HG02759 (cell line): ENCODE data around the gene PDGFC.
"Not testable (repeated sequence)": the region's sequence is repeated elsewhere in the genome, so short reads cannot be mapped to it uniquely, and the experiment has no call there.

Source experiments
- ATAC-seq: cut with Tn5 transposase; IDR thresholded peaks from one replicate; pipeline ENCODE4 v1.9.1; 2021; ENCODE audit warnings: mild to moderate bottlenecking, moderate library complexity; ENCODE audit not compliant: unreplicated experiment

Gene PDGFC

DNA sequence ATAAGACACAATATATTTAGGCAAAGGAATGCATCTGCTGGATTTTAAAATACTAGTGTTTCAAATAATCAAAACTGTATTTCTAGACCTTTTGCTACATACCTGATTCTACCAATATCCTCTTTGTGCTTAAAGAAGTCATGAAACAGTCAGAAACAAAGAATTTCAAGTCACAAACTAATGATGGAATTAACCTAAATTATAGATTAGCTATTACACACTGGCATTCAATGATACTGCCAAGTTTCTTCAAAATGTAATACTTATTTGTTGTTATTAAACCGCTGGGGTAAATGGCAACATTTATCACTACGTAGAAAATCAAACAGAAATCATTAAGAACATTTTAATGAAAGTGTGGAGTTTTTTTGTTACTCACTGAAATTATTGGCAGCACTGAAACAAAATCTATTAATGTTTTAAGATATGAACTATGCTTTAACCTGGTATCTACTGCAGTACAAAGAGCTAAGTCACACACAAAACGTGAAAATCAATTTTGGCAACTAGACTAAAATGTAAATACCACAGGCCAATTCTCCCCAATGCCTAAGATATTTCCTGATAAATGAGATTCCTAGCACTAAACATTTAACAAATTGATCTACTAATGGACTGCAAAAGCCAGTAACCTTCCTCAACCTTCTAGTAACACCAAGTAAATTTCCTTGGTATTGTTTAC lies 19.4 kb downstream of the PDGFC start:
- no peak for ATAC-seq

DNA sequence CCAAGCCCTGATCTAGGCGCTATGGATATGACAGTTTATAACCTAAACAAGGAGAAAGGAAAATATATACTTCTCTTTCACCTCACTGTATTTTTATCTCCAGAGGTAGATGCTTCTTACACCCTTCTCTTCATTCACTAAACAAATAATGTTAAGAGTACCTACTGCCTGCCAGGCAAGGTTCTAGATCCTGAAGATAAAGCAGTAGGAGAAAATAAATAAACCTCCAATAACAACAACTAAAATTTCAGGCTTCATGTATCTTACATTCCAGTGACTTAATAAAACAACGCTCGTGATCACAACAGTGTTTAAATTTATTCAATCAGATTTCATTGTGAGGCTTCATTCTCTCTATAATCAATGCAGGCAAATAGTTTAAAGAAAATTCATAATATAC lies 20.7 kb downstream of the PDGFC start:
- no peak for ATAC-seq

DNA sequence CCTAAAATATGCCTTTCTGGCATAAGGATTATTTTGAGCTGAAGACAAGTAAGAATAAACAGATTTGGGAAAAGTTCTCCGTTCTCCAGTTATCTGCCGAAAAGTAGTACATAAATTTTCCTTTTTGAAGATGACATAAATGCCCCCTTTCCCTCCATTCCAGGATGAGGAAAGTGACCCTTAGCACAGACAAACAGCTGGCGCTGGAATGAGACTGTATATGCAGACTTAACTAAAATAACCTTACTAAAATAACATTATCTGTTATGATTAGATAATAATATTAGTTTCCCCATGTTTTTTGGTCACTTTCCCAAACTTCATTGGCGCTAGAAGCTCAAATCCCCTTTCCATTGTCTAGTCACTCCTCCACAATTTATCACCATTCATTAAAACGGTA lies 21.5 kb downstream of the PDGFC start:
- no peak for ATAC-seq

DNA sequence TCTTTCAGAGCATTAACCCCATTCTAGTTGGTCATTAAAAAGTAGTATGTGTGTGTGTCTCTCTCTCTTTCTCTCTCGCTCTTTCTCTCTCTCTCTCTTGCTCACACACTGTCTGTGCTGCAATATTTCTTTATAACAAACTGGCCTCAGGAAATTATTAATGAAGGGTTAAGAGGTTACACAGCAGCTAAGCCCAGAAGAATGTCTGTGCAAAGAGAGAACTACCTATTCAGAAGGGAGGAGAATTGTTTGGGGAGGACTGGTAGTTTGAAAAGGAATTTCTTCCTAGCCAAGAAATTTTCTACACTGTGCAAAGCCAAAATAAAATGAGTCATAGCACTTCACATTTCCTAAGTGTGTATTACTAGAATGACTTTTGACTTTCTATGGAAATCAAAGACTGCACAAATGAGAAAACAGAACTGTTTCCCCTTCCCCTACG lies 22.2 kb downstream of the PDGFC start:
- ATAC-seq = no peak

DNA sequence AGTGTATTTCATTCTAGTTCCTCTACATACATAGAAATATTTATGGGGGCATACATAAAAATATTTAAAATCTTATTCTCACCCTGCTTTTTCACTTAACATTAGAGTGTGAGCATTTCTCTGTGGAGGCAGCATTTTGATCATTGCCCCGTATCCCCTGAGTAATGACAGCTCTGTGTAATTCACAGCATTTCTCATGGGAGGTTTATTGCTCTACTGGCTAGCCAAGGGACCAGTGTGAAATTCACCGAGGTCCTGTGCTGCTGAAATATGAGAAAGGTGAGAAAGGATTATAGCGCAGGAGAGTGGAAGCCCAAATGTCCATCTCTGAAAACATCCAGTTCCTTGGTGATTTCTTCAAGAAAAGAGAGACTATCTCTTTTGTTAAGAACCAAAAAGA lies 22.9 kb downstream of the PDGFC start:
- ATAC-seq = no peak

DNA sequence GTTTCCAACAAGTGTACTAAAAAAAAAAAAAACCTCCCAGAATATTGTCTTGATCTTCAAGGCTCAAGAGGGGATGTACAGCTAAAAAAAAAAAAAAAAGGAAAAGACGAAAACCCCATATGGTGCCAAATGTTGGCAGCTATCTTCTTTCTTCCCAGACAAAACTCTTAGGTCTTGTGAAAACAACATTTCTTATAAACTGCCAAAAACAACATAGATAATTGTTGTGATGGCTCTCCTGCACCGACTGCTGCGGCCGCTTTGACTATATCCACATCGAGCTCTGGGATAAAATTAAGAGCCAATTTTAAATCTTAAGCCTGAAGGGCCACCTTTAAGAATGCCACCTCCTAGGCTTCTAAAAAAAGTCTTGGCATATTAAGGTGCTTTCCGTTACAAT lies 23.5 kb downstream of the PDGFC start:
- no peak for ATAC-seq

DNA sequence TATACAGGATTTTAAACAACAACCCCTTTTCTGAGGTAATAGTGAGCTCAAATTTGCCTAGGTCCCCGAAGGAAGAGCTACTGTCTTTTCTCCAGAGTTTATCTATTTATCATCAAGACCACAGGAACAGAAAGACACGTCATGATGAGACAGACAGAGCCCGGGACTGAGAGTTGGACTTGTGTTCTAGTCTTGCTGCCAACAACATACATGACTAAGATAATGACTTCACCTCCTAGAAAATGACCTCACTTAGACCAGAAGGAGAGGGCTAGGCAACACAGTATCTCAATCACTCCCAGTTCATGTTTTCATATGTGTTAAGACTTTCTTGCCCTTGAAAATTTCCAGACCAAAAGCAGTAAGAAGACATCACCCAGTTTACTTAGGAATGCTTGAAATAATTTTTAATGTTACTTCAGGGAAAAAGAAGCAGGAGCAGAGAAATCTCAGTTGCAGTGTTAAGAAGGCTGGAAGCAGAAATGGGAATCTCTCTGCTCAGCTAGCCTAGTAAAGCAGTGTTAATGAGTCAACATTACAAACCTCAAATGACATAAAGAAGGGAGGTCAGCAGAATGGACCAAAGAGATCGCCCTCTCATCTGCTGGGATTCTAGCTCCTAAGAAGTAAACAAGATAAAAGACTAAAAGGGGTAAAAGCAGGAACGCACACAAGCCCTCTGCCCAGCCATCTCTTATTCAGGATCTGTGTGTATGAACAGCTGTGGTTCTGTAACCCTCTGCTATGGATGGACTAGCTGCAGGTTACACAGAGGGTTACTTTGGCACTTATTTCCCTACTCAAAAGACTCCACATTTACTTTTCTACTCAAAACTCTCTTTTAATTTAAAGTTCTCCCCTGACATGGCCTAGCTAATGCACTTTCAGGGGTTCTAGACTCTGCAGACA lies 24.8 kb downstream of the PDGFC start:
- no peak for ATAC-seq

DNA sequence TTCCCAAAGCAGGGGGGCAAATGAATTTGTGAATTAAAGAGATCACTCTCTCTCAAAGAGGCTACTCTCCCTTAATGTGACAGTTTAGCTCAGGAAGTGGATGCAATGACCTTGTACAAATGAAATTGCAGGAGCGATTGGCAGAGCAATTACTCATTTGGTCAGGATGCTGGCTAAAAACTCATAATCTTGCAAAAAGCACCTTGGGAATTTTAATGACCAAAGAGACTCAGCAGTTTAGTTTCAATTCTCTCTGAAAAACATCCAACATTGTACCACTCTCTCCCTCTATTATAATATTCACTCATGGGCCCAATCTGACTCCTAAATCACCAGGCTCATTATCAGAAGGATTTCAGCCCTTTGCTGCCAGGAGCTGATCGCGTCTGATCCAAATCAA lies 26.1 kb downstream of the PDGFC start:
- ATAC-seq = no peak

DNA sequence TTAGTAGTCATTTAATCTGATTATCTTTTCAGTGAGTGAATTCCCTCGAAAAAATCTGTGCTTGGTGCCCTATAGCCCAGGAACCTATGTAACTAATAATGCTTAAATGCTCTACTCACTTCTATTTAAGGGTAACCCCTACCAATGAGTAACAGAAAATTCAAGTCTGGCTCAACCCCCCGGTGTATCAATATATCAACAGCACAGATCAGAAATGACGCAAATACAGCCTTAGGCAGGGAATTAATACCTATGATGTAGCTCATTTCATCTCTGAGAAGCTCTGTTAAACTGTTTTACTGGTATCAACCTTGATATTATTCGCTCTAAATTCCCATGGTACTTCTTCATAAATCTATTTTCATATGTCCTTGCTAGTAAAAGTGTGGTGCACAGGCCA lies 28.6 kb downstream of the PDGFC start:
- ATAC-seq = no peak

DNA sequence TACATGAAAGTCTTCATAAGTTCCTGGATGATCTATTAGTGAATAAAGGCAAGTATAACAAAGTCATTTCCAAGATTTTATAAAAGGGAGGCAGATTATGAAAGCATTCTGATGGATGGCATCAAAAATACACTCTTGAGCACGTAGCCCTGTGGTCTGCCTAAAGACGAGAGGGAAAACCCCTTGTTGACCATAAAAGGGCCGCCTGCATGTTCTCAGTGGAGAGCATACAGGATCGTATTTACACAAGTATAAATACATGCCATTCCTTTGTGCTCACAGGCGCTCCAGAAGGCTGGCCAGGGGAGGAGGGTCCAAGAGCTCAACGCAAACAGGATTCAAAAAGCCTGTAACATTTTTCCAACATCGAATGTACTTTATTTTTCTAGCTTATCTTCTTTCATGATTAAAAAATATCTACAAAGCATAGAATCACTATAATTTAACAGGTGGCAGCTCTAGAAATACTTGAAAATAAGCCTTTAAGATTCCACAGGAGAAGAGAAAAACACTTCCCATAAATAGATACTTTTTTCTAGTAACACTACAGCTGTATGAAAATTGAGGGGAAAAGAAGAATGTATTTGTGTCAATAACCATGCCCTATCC lies 29.6 kb downstream of the PDGFC start:
- ATAC-seq = no peak

DNA sequence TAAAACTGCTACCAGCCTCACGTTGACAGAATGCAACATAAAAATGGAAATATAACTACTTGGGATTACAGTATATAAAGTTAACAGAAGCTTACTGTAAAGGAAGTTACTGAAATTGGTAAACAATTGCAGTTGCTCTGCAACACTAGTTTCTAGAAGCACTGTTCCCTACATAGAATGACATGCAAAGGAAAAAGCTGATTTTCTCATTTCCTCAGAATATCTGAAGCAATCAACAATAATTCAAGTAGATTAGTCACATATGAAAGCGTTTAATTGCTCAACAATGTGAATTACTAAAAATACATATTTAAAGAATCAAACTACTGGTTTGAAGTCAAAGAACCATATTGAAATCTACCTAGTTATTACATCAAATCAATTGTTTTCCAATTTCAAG lies 31.8 kb downstream of the PDGFC start:
- no peak for ATAC-seq

DNA sequence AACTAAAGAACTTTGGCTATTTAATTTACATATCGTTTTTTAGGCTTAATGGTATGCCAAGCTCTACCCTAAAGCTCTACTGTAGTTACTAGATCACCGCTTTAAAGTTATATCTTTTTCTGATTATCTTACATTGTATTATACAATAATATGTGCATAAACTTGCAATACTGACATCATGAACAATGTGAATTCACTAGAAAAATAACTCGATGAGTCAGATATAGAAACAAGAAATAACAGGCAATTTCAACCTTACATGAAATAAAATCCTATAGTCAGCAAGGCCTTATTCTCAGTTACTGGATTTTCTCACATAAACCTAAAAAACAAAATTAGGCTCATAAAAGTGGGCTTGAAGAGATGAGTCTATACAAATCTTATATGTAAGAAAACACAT lies 32.5 kb downstream of the PDGFC start:
- ATAC-seq = no peak

DNA sequence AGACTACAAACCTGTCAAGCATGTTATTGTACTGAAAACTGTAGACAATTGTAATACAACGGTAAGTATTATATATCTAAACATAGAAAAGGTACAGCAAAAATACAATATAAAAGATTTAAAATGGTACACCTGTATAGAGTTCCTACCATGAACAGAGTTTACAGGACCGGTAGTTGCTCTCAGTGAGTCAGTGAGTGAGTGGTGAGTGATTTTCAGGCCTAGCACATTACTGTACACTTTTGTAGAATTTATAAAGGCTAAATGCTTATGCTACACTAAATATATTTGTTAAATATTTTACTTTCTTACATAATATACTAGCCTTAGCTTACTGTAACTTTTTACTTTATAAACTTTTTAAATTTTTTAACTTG lies 37.4 kb downstream of the PDGFC start:
- ATAC-seq = no peak

DNA sequence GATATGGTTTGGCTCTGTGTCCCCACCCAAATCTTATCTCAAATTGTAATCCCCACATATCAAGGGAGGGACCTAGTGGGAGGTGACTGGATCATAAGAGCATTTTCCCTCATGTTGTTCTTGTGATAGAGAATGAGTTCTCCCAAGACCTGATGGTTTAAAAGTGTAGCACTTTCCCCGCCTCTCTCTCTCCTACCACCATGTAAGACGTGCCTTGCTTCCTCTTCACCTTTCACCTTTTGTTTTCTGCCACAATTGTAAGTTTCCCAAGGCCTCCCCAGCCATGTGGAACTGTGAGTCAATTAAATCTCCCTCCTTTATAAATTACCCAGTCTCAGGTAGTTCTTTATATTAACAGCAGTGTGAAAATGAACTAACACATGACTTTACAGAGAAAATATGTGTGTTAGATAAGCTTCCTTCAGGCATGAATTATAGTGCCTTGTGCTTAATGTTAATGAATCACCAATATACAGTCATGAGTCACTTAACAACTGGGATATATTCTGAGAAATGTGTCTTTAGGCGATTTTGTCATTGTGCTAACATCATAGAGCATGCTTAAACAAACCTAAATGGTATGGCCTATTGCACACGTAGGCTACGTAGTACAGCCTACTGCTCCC lies 37.9 kb downstream of the PDGFC start:
- no peak for ATAC-seq

DNA sequence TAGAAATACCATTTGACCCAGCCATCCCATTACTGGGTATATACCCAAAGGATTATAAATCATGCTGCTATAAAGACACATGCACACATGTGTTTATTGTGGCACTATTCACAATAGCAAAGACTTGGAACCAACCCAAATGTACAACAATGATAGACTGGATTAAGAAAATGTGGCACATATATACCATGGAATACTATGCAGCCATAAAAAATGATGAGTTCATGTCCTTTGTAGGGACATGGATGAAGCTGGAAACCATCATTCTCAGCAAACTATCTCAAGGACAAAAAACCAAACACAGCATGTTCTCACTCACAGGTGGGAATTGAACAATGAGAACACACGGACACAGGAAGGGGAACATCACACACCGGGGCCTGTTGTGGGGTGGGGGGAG lies 39.2 kb downstream of the PDGFC start:
- ATAC-seq = not testable (repeated sequence)

DNA sequence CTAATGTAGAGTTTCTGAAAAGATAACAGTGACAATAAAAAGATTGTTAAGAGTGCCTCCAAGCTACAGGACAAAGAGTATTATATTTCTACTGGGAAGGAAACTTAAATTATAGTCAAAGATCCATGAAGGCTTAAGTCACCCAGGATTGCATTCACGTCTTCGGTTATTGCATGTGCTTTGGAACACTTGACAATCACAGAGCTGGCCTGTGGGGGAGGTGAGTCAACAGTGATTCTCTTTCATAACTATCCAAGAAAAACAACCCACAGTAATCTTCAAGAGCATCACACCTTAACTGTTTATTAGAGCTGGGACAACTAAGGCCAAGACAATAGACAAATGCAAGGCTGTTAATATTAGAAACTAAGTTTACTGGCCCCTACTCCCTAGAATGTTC lies 40.3 kb downstream of the PDGFC start:
- ATAC-seq = no peak

DNA sequence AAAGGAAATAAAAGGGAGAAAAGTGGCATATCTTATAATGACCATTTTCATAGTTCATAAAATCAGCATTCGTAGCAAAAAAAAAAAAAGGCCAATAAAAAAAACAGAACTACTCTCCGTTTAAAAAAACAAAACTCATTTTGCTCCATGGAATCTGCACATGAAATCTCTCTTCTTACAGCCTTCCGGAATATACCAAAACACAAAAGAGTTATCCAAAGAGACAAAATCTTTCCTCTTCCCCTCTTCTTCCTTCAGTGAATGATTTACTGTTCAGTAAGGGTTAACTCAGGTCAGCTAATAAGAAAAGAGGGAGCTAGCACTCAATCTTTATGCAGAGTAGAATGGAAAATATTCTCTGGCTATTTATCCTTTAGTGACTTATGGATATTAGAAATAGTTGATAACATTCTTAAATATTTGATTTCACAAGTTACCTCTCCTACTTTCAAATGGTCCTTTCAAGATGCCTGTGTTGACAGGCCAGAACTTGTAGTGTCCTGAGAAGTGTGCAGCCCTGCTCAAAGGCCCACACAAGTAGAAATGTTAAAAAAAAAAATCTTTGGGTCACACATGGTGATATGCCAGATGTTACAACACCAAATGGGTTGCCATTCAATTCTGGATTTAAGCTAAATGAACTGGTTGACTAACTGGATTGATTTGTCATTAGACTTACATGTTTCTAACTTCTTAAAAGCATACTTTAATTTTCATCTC lies 42.1 kb downstream of the PDGFC start:
- no peak for ATAC-seq

DNA sequence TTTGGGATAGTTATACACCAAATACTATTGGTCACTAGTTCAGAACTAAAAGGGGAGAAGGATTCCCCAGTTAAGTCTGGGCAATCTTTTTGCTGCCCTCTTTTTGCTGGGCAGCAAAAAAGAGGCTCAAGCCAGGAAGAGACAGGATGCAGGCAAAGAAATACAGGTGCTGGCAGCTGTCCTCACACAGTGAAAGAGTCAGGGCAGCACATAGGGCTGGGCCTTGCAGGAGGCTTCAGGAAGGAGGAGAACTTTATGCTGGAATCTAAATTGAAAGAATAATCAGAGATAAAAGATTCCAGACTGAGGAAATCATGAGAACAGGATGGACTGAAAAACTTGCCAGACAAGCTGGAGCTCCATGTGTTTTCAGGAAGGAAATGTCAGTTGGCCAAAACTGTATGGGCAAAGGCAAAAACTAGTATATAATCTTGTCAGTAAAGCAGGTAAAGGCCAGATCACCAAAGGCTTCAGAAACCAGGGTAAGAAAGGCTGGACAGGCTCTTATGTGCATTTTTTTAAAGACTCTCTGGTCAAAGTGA lies 46.8 kb downstream of the PDGFC start:
- ATAC-seq = no peak

DNA sequence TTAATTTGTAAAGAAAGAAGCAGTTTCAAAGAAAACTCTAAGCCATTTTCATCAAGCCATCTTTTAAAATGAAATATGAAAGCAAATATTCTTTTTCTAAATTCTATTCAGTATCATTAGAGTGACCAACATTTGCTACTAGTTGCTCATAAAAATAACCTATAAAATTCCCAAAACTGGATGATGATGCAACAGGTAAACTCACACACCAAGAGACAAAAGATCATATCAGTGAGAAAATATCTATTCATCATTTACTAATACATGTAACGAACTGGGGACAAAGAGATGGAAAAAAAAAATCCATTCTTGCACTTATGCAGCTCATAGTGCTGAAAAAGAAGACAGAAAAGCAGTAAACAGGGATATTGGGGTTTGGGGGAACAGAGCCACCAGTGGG lies 48.1 kb downstream of the PDGFC start:
- no peak for ATAC-seq

DNA sequence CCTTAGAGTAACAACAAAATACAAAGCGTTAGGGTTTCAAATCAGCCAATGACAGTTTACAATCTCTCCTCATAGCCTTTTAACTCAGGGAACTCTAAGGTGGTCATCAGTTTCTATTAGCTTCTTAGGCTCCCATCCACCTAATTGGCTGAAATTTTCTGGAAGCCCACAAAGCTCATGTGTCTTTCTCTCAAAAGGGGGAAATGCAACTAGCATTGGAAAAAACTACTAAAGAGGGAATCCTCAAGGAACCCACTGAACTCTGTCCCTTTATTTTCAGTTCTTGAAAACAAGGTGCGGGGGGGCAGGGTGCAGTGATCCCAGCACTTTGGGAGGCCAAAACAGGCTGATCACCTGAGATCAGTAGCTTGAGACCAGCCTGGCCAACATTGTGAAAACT lies 56.4 kb downstream of the PDGFC start:
- no peak for ATAC-seq

DNA sequence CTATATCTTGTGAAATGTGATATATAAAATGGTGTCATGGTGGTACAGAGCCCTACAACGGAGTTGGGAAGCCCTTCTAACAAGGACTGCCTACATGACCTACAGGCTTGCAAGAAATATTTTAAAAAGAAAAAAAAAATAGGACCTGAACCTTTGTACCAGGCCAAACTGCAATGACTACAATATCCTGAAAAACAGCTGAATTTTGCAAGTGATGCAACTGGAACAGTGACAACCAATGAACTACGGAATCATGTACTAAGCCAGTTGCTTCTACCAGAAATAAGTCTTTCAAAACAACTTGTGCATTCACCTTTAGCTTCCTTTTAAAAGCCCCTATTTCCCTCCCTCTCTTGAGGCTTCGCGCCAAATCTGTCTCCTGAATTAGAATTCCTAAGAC lies 58.4 kb downstream of the PDGFC start:
- no peak for ATAC-seq
